Smooth muscle cell of the brain vasculature (primary cell): ENCODE measurements around the gene OAS3.

Experiments used
- DNase-seq: peaks from one replicate; pipeline ENCODE4 v3.0.0-alpha.2; 2012; ENCODE audit warnings: low read depth, low spot score

The OAS3 gene

GRCh38 chr12:113016796-113017195, 78.5 kb downstream of the OAS3 start:
- no peak for DNase-seq

GRCh38 chr12:113019025-113019424, 80.8 kb downstream of the OAS3 start:
- DNase-seq = no peak

- no peak for DNase-seq
Measured at GRCh38 chr12:113021500-113021899, 83.2 kb downstream of the OAS3 start.
